Measurements from ENCODE around the gene ERBB2. TPM values are rescaled to one million over a fixed set of nuclear protein-coding genes. Genes with fewer than 3 reads are reported as not detected.

ERBB2 gene
- total and polyA plus RNA-seq, 2 of the 13 experiments (the other 11 are each of a cell fraction or from before 2014, with no cell fraction given) = 57.7 to 64.1 TPM

DNA sequence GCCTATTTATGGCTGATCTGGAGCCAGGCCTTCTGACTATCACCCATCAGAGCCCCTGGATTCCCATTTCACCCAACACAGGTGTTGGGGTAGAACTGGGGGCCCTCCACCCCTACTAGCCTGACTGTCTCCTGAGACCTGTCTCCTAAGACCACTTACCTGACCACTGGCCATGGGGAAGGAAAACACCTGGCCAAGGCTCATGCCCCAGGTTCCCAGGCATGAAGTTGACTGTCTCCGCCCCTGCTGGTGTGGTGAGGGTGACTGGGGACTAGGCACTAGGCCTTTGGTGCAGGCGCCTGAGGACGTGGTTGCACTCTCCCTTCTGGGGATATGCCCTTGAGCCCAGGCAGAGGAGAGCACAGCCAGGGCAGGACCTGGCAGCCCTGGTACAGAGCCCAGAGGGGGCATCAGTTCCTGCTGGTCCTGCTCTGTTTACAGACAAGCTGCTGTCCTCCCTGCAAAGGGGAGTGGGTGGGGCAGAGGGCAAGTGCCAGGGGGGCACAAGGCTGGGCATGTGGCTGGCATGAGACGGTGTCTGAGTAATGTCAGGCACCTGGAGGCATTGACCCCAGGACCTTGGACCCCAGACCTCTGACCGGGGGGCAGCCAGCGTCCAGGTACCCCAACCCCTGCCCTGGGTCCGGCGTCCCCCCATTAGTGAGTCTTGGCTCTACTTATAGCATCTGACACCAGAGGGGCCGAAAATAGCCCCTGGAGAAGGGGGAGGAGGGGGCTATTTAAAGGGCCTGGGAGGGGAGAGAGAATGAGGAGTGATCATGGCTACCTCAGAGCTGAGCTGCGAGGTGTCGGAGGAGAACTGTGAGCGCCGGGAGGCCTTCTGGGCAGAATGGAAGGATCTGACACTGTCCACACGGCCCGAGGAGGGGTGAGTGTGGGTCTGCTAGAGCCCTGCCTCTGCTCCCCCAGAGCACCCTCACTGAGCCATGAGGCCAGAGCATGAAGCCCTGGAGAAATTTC, 35.0 kb upstream of the ERBB2 start, which contains the start of gene TCAP (continued):
- 0 out of 2 replicates have a peak, but pooled peaks have one; percentile 2 for TF ChIP-seq GLI4 (CRISPR knock-in tag; IDR thresholded peaks at IDR 0.05; ENCODE audit: borderline replicate concordance)
- TF ChIP-seq, protein P1, sequence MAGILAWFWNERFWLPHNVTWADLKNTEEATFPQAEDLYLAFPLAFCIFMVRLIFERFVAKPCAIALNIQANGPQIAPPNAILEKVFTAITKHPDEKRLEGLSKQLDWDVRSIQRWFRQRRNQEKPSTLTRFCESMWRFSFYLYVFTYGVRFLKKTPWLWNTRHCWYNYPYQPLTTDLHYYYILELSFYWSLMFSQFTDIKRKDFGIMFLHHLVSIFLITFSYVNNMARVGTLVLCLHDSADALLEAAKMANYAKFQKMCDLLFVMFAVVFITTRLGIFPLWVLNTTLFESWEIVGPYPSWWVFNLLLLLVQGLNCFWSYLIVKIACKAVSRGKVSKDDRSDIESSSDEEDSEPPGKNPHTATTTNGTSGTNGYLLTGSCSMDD (CRISPR knock-in tag; IDR thresholded peaks at IDR 0.05) = 0 out of 2 replicates have a peak, but pooled peaks have one; percentile 47
- TF ChIP-seq THAP11 (CRISPR knock-in tag; IDR thresholded peaks at IDR 0.05) = no peak
- TF ChIP-seq, protein P2, sequence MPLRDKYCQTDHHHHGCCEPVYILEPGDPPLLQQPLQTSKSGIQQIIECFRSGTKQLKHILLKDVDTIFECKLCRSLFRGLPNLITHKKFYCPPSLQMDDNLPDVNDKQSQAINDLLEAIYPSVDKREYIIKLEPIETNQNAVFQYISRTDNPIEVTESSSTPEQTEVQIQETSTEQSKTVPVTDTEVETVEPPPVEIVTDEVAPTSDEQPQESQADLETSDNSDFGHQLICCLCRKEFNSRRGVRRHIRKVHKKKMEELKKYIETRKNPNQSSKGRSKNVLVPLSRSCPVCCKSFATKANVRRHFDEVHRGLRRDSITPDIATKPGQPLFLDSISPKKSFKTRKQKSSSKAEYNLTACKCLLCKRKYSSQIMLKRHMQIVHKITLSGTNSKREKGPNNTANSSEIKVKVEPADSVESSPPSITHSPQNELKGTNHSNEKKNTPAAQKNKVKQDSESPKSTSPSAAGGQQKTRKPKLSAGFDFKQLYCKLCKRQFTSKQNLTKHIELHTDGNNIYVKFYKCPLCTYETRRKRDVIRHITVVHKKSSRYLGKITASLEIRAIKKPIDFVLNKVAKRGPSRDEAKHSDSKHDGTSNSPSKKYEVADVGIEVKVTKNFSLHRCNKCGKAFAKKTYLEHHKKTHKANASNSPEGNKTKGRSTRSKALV (CRISPR knock-in tag; IDR thresholded peaks at IDR 0.05) = no peak
- 0 out of 2 replicates have a peak, but pooled peaks have one; percentile 38 for TF ChIP-seq YEATS4 (CRISPR knock-in tag; IDR thresholded peaks at IDR 0.05; ENCODE audit: borderline replicate concordance)
- TF ChIP-seq ZSCAN31 (CRISPR knock-in tag; IDR thresholded peaks at IDR 0.05; ENCODE audit: low read depth) = 0 out of 2 replicates have a peak, but pooled peaks have one; percentile 36
- peak; percentile 60 for TF ChIP-seq ZNF280B (CRISPR knock-in tag; IDR thresholded peaks at IDR 0.05; ENCODE audit: borderline replicate concordance)
- 0 out of 2 replicates have a peak, but pooled peaks have one; percentile 41 for TF ChIP-seq RFXAP (CRISPR knock-in tag; IDR thresholded peaks at IDR 0.05; ENCODE audit: borderline replicate concordance)
- TF ChIP-seq BRD4 (CRISPR knock-in tag; IDR thresholded peaks at IDR 0.05) = 0 out of 2 replicates have a peak, but pooled peaks have one; percentile 33
- TF ChIP-seq IRF9 (CRISPR knock-in tag; IDR thresholded peaks at IDR 0.05; ENCODE audit: borderline replicate concordance) = no peak
- TF ChIP-seq ZFY (CRISPR knock-in tag; IDR thresholded peaks at IDR 0.05) = peak; percentile 51; the same call in 1 of the 2 replicates
- TF ChIP-seq HDAC1 (CRISPR knock-in tag; IDR thresholded peaks at IDR 0.05) = peak; percentile 10
- TF ChIP-seq KLF12 (CRISPR knock-in tag; IDR thresholded peaks at IDR 0.05; ENCODE audit: borderline replicate concordance) = 0 out of 2 replicates have a peak, but pooled peaks have one; percentile 27
- TF ChIP-seq FOXA1 (IDR thresholded peaks at IDR 0.05) = no peak
- no peak for TF ChIP-seq FOXA1 (CRISPR knock-in tag; IDR thresholded peaks at IDR 0.05)
- peak; percentile 91 for TF ChIP-seq HNRNPL (IDR thresholded peaks at IDR 0.05; ENCODE audit: low read depth, low read length)
- TF ChIP-seq ZNF256 (CRISPR knock-in tag; conservative IDR thresholded peaks at IDR 0.05) = 0 out of 2 replicates have a peak, but pooled peaks have one; percentile 25
- no peak for TF ChIP-seq MEIS1 (CRISPR knock-in tag; IDR thresholded peaks at IDR 0.05; ENCODE audit: borderline replicate concordance)
- no peak for TF ChIP-seq ZNF17 (CRISPR knock-in tag; IDR thresholded peaks at IDR 0.05)
- TF ChIP-seq ZNF629 (CRISPR knock-in tag; conservative IDR thresholded peaks at IDR 0.05) = 0 out of 2 replicates have a peak, but pooled peaks have one; percentile 9
- TF ChIP-seq ZNF772 (CRISPR knock-in tag; IDR thresholded peaks at IDR 0.05) = 0 out of 2 replicates have a peak, but pooled peaks have one; percentile 21
- TF ChIP-seq ZNF552 (CRISPR knock-in tag; IDR thresholded peaks at IDR 0.05; ENCODE audit: borderline replicate concordance) = no peak
- TF ChIP-seq SALL2 (CRISPR knock-in tag; IDR thresholded peaks at IDR 0.05) = peak; percentile 58; the same call in 1 of the 2 replicates
- no peak for TF ChIP-seq JUND (CRISPR knock-in tag; IDR thresholded peaks at IDR 0.05)
